ENCODE results near the gene ZFAND4. TPM values are rescaled to one million over a fixed set of nuclear protein-coding genes. Genes with fewer than 3 reads are reported as not detected.
A peak's percentile ranks its signal among the peaks of the same experiment; 100 is the strongest.
"Not testable (repeated sequence)": the region's sequence is repeated elsewhere in the genome, so short reads cannot be mapped to it uniquely, and the experiment has no call there.

ZFAND4 gene
- polyA plus RNA-seq, 3 donors from 2014 or later: 6.4 to 19.0 (median 15.7) TPM

DNA sequence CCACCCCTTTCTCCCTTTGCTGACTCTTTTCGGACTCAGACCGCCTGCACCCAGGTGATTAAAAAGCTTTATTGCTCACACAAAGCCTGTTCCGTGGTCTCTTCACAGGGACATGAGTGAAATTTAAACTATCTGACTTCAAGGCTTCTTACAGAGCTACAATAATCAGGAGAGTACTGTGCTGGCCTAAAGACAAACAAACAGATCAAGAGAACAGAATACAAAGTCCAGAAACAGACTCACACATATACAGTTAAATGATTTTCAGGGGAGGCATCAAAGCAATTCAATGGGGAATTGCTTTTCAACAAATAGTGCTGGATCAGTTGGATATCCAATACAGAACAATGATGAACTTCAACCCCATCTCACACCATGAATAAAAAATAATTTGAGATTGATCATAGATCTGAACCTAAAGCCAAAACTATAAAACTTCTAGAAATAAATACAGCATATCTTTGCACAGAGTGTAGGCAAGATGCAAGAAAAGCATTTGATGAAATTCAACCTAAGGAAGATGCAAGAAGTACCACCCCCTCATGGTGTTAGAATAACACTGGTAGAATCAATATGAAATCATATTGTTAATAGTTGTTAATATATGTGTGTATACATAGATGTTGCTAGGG, 96.5 kb downstream of the ZFAND4 start:
- Mint-ChIP-seq H3K4me3 (no peak overlapping the region), H3K9me3 (no peaks in the 10 kb centered on the region), H3K27me3 (ENCODE audit: low read depth in 3 of 3) (peaks cover 0 to 1% (median 0%) of the 10 kb centered on the region in 3 donors), H3K36me3 (no peaks in the 10 kb centered on the region), H3K27ac (no peak overlapping the region), H3K4me1 (peaks cover 21 to 29% of the 10 kb centered on the region in 2 donors)
- no peak for DNase-seq

DNA sequence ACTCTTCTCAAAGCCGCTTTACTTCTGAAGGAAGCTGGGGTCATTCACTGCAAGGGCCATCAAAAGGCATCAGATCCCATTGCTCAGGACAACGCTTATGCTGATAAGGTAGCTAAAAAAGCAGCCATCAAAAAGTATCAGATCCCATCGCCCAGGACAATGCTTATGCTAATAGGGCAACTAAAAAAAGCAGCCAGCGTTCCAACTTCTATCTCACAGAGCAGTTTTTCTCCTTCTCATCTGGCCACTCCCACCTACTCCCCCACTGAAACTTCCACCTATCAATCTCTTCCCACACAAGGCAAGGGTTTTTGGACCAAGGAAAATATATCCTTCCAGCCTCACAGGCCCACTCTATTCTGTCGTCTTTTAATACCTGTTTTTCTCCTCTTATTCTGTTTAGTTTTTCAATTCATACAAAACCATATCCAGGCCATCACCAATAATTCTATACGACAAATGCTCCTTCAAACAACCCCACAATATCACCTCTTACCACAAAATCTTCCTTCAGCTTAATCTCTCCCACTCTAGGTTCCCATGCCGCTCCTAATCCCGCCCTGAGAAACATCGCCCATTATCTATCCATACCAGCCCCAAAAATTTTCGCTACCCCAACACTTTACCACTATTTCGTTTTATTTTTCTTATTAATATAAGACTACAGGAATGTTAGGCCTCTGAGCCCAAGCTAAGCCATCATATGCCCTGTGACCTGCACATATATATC, 97.4 kb downstream of the ZFAND4 start:
- not testable (repeated sequence) for DNase-seq; H3K36me3 Mint-ChIP-seq; H3K27me3 Mint-ChIP-seq (ENCODE audit: low read depth in 3 of 3); H3K9me3 Mint-ChIP-seq; H3K4me3 Mint-ChIP-seq; H3K27ac Mint-ChIP-seq
- H3K4me1 Mint-ChIP-seq: peaks cover 17 to 22% of the 10 kb centered on the region in 2 donors

DNA sequence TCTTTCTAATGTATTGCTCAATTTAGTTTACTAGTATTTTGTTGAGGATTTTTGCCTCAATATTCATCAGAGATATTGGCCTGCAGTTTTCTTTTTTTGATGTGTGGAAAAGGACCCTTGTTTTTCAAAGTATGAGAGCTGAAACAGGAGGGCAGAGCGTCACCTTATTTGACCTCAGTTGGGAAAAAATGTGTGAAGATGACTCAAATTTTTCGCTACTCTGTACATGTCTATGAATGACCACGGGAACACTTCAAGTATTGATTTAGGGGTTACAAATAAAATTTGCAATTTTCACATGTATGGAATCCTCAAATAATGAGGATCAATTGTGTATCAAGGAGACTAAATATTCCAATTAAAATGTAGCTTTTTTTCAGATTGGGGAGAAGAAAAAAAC, 103.1 kb downstream of the ZFAND4 start:
- peaks cover 23 to 28% of the 10 kb centered on the region in 2 donors for H3K4me1 Mint-ChIP-seq
- peaks cover 0 to 1% (median 0%) of the 10 kb centered on the region in 3 donors for H3K27me3 Mint-ChIP-seq (ENCODE audit: low read depth in 3 of 3)
- H3K4me3 Mint-ChIP-seq: peak overlapping the region in 4 of 5 donors; percentile 4 to 44 (median 42)
- no peaks in the 10 kb centered on the region for H3K36me3 Mint-ChIP-seq
- no peaks in the 10 kb centered on the region for H3K9me3 Mint-ChIP-seq
- peak overlapping the region in 5 of 6 donors; percentile 2 to 56 (median 10) for H3K27ac Mint-ChIP-seq
- no peak for DNase-seq

DNA sequence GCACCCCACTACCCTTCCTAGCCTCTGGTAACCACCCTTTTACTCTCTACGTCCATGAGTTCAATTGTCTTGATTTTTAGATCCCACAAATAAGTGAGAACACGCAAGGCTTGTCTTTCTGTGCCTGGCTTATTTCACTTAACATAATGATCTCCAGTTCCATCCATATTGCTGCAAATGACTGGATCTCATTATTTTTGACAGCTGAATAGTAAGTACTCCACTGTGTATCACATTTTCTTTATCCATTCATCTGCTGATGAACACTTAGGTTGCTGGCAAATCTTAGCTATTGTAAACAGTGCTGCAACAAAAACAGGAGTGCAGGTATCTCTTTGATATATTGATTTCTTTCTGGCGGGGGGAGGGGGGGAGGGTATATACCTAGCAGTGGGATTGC, 106.2 kb downstream of the ZFAND4 start:
- no peak for DNase-seq
- peaks cover 0 to 2% (median 0%) of the 10 kb centered on the region in 3 donors for H3K27me3 Mint-ChIP-seq (ENCODE audit: low read depth in 3 of 3)
- H3K36me3 Mint-ChIP-seq: peaks cover 0 to 4% (median 0%) of the 10 kb centered on the region in 3 donors
- no peak overlapping the region for H3K27ac Mint-ChIP-seq
- peaks cover 28 to 45% of the 10 kb centered on the region in 2 donors for H3K4me1 Mint-ChIP-seq
- no peaks in the 10 kb centered on the region for H3K9me3 Mint-ChIP-seq
- no peak overlapping the region for H3K4me3 Mint-ChIP-seq

Other genes starting within 250 kb of the ZFAND4 start
- gene WASHC2C, start 54.5 kb upstream of the ZFAND4 start, polyA plus RNA-seq: 10 to 100 TPM in 2 of 3 donors, 1 to 10 TPM in 1; 6.0 to 26.1 (median 14.6) TPM
- gene AGAP4, start 174.7 kb upstream of the ZFAND4 start, polyA plus RNA-seq: 1 to 10 TPM; 1.0 to 4.6 (median 1.3) TPM

Measured in immature natural killer cell (primary cell).